Mammary epithelial cell (primary cell): ENCODE results near the gene MMP10.

ENCODE experiments used
- EZH2 ChIP-seq: IDR thresholded peaks from 2 replicates; pipeline ENCODE4 v1.6.1; 2012; ENCODE audit warnings: low read length, inconsistent platforms, borderline replicate concordance
- TF ChIP-seq, protein P1 (sequence below), 2 donors: IDR thresholded peaks in 1 of 2; conservative IDR thresholded peaks in 1 of 2; 2 replicates each; pipeline ENCODE4 v1.5.1; 2011 to 2012; ENCODE audit warnings: inconsistent platforms in 2 of 2, low read length in 2 of 2, mild to moderate bottlenecking in 2 of 2, control low read depth in 1 of 2, low read depth in 1 of 2; ENCODE audit not compliant: insufficient read depth in 1 of 2; ENCODE audit errors: extremely low read depth in 1 of 2

GRCh38 chr11:102794382-102794781 is 14.0 kb upstream of the MMP10 start:
- TF ChIP-seq, protein P1, sequence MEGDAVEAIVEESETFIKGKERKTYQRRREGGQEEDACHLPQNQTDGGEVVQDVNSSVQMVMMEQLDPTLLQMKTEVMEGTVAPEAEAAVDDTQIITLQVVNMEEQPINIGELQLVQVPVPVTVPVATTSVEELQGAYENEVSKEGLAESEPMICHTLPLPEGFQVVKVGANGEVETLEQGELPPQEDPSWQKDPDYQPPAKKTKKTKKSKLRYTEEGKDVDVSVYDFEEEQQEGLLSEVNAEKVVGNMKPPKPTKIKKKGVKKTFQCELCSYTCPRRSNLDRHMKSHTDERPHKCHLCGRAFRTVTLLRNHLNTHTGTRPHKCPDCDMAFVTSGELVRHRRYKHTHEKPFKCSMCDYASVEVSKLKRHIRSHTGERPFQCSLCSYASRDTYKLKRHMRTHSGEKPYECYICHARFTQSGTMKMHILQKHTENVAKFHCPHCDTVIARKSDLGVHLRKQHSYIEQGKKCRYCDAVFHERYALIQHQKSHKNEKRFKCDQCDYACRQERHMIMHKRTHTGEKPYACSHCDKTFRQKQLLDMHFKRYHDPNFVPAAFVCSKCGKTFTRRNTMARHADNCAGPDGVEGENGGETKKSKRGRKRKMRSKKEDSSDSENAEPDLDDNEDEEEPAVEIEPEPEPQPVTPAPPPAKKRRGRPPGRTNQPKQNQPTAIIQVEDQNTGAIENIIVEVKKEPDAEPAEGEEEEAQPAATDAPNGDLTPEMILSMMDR (conservative IDR thresholded peaks at IDR 0.05 in 1 of 2, IDR thresholded peaks at IDR 0.05 in 1 of 2; ENCODE audit: extremely low read depth in 1 of 2, insufficient read depth in 1 of 2, low read depth in 1 of 2, low read length in 2 of 2), result peak; percentile 37 to 53
- no peak for TF ChIP-seq EZH2
